Transverse colon (tissue), 4 donors: ENCODE data around the gene KSR1. TPM values are rescaled to one million over a fixed set of nuclear protein-coding genes. Genes with fewer than 3 reads are reported as not detected.

Source experiments
- DNase-seq: peaks from one replicate; pipeline ENCODE4 v3.0.0-alpha.2; 2019
- H3K27ac ChIP-seq, 4 donors: fragments of 200-600 bp; sonication (generic); 2 replicates each; pipeline ENCODE4 v1.5.1; 2016 to 2018; ENCODE audit warnings: inconsistent platforms in 4 of 4
- H3K27me3 ChIP-seq: fragments of 200-600 bp; sonication (generic); 2 replicates; pipeline ENCODE4 v1.5.1; 2017; ENCODE audit warnings: inconsistent platforms
- H3K36me3 ChIP-seq, 4 donors: fragments of 200-600 bp; sonication (generic); 2 replicates each; pipeline ENCODE4 v1.5.1; 2017 to 2019; ENCODE audit warnings: inconsistent platforms in 4 of 4
- H3K4me1 ChIP-seq, 4 donors: fragments of 200-600 bp; sonication (generic); 2 replicates each; pipeline ENCODE4 v1.5.1; 2017 to 2020; ENCODE audit warnings: inconsistent platforms in 4 of 4
- H3K4me3 ChIP-seq, 4 donors: fragments of 200-600 bp; sonication (generic); 1 replicate in 1 of 4; 2 replicates in 3 of 4; pipeline versions ENCODE4 v1.5.1 to v1.6.1; 2017 to 2019; ENCODE audit warnings: inconsistent platforms in 4 of 4
- H3K9me3 ChIP-seq, 2 donors: fragments of 200-600 bp; sonication (generic); 2 replicates each; pipeline ENCODE4 v1.5.1; 2017 to 2019; ENCODE audit warnings: inconsistent platforms in 2 of 2
- CTCF ChIP-seq, 5 experiments: fragments of 200-600 bp in 3 of 5; fragments of 450-650 bp in 2 of 5; sonication (generic) in 3 of 5; IDR thresholded peaks; 1 replicate in 2 of 5; 2 replicates in 3 of 5; pipeline ENCODE4 v1.5.1; 2016 to 2017; ENCODE audit warnings: antibody characterized with exemption in 5 of 5, inconsistent platforms in 3 of 5, mild to moderate bottlenecking in 2 of 5, moderate library complexity in 1 of 5
- EP300 ChIP-seq: sonication (generic); formaldehyde crosslinking; IDR thresholded peaks from one replicate; pipeline ENCODE4 v1.6.1; 2017; ENCODE audit warnings: antibody characterized with exemption, low read depth
- POLR2A ChIP-seq: fragments of 450-650 bp; IDR thresholded peaks from one replicate; pipeline ENCODE4 v1.6.1; 2016; ENCODE audit warnings: antibody characterized with exemption, mild to moderate bottlenecking, moderate library complexity
- POLR2AphosphoS5 ChIP-seq, 3 donors: sonication (generic); formaldehyde crosslinking; IDR thresholded peaks; one replicate each; pipeline ENCODE4 v1.6.1; 2016; ENCODE audit warnings: antibody characterized with exemption in 3 of 3
- WGBS, 2 donors: methylation state at CpG; one replicate each; pipeline ENCODE4 v1.1.5; 2018; ENCODE audit warnings: low coverage in 1 of 2; 5-methylcytosine and 5-hydroxymethylcytosine counted together
- in situ Hi-C, 4 donors: fragments of 200-750 bp; cut with MboI; loops; one replicate each; pipeline versions ENCODE4 v1.15.0 to v1.15.1; 2017; ENCODE audit warnings: low sequenced_read_pairs in 3 of 4, low pct_ligation_motif_present in 1 of 4, low pct_unique_long_range_greater_than_20kb in 1 of 4
- intact Hi-C: fragments of 100-400 bp; cut with DNase I; formaldehyde crosslinking; loops from one replicate; pipeline ENCODE4 v1.15.1; 2023; ENCODE audit warnings: low total_unique reads
- total RNA-seq, 4 donors: library from RNA; depleted of rRNA; stranded (reverse); fragments of >200 nt; gene quantifications; one replicate each; pipeline ENCODE4 v1.1.0, GENCODE V29; 2016

Gene KSR1
- total RNA-seq, 4 donors from 2014 or later, result 8.2 to 55.7 (median 30.9) TPM

- intact Hi-C loops (no loop called here), in situ Hi-C loops (loop anchor here in 1 of 4 donors (25.0 kb wide), 1 partner anchor 186 kb away; no protein-coding TSS in a partner anchor)
- Histone ChIP-seq H3K9me3 (no peaks in the 10 kb centered on the region), H3K36me3 (no peaks in the 10 kb centered on the region), H3K4me3 (no peak overlapping the region), H3K27me3 (no peaks in the 10 kb centered on the region), H3K27ac (no peak overlapping the region), H3K4me1 (peaks cover 7 to 48% (median 13%) of the 10 kb centered on the region in 4 donors)
- no peak for DNase-seq
- 95 to 100% methylated on average over 2 to 7 of the region's 7 CpGs for WGBS, 2 donors
- TF ChIP-seq CTCF (IDR thresholded peaks at IDR 0.05) (no peak), POLR2A (no peak), POLR2AphosphoS5 (IDR thresholded peaks at IDR 0.05) (no peak), EP300 (no peak)
Measured at GRCh38 chr17:27548369-27548768, 92.1 kb downstream of the KSR1 start.

- DNase-seq, result no peak
- Histone ChIP-seq H3K4me1 (peaks cover 7 to 56% (median 15%) of the 10 kb centered on the region in 4 donors), H3K27ac (no peak overlapping the region), H3K4me3 (no peak overlapping the region), H3K9me3 (no peaks in the 10 kb centered on the region), H3K36me3 (no peaks in the 10 kb centered on the region), H3K27me3 (no peaks in the 10 kb centered on the region)
- TF ChIP-seq POLR2A (no peak), CTCF (IDR thresholded peaks at IDR 0.05) (no peak), POLR2AphosphoS5 (IDR thresholded peaks at IDR 0.05) (no peak), EP300 (no peak)
- 50 to 83% methylated on average over 2 to 10 of the region's 10 CpGs for WGBS, 2 donors
- in situ Hi-C loops (loop anchor here in 1 of 4 donors (25.0 kb wide), 1 partner anchor 187 kb away; no protein-coding TSS in a partner anchor), intact Hi-C loops (no loop called here)
Measured at GRCh38 chr17:27549251-27549893, 93.1 kb downstream of the KSR1 start.

- H3K4me1 ChIP-seq, result peaks cover 6 to 46% (median 15%) of the 10 kb centered on the region in 4 donors
- 97 to 100% methylated on average over 1 to 13 of the region's 13 CpGs for WGBS, 2 donors
- no peak overlapping the region for H3K27ac ChIP-seq
- no peaks in the 10 kb centered on the region for H3K27me3 ChIP-seq
- no peaks in the 10 kb centered on the region for H3K9me3 ChIP-seq
- TF ChIP-seq POLR2A (no peak), CTCF (IDR thresholded peaks at IDR 0.05) (no peak), POLR2AphosphoS5 (IDR thresholded peaks at IDR 0.05) (no peak), EP300 (no peak)
- in situ Hi-C loops, result no loop called here
- no peak overlapping the region for H3K4me3 ChIP-seq
- no peaks in the 10 kb centered on the region for H3K36me3 ChIP-seq
- intact Hi-C loops, result no loop called here
- no peak for DNase-seq
Measured at GRCh38 chr17:27550291-27550930, 94.2 kb downstream of the KSR1 start.

GRCh38 chr17:27550974-27551505 is 94.8 kb downstream of the KSR1 start:
- 73 to 78% methylated on average over 1 to 3 of the region's 3 CpGs for WGBS, 2 donors
- intact Hi-C loops (no loop called here), in situ Hi-C loops (no loop called here)
- DNase-seq, result no peak
- TF ChIP-seq POLR2A, result no peak
- TF ChIP-seq POLR2AphosphoS5 (IDR thresholded peaks at IDR 0.05), result no peak
- TF ChIP-seq CTCF (IDR thresholded peaks at IDR 0.05), result no peak
- TF ChIP-seq EP300, result no peak
- Histone ChIP-seq H3K4me3 (no peak overlapping the region), H3K27me3 (no peaks in the 10 kb centered on the region), H3K27ac (peak overlapping the region in 1 of 4 donors; percentile 48), H3K9me3 (no peaks in the 10 kb centered on the region), H3K4me1 (peaks cover 0 to 40% (median 14%) of the 10 kb centered on the region in 4 donors), H3K36me3 (no peaks in the 10 kb centered on the region)
